CD4-positive, CD25-positive, alpha-beta regulatory T cell (primary cell): ENCODE results near the gene PLXNA4. TPM values are rescaled to one million over a fixed set of nuclear protein-coding genes. Genes with fewer than 3 reads are reported as not detected.

Source experiments
- ATAC-seq, 2 donors: fragments of 150-1000 bp; cut with Tn5 transposase; one replicate each; pipeline ENCODE4 v1.10.0; 2021; ENCODE audit warnings: low read depth in 2 of 2, moderate number of reproducible peaks in 2 of 2, moderate library complexity in 1 of 2
- DNase-seq, 3 donors: peaks; one replicate each; pipeline versions ENCODE4 v3.0.0 to v3.0.0-alpha.2; 2012 to 2022; ENCODE audit warnings: mixed read lengths in 1 of 3
- H3K27ac ChIP-seq: one replicate; pipeline ENCODE4 v1.7.0; 2013; ENCODE audit warnings: mild to moderate bottlenecking, low read length; ENCODE audit not compliant: insufficient read depth, poor library complexity, severe bottlenecking
- H3K27me3 ChIP-seq: one replicate; pipeline ENCODE4 v1.7.0; 2013; ENCODE audit warnings: low read length; ENCODE audit not compliant: control insufficient read depth, insufficient read depth
- H3K36me3 ChIP-seq: one replicate; pipeline ENCODE4 v1.7.0; 2013; ENCODE audit warnings: mild to moderate bottlenecking, low read length, moderate library complexity; ENCODE audit not compliant: control insufficient read depth, insufficient read depth
- H3K4me1 ChIP-seq: 2 replicates; pipeline ENCODE4 v1.7.0; 2013; ENCODE audit warnings: mild to moderate bottlenecking, low read length; ENCODE audit not compliant: insufficient read depth, control insufficient read depth, poor library complexity, severe bottlenecking
- H3K4me3 ChIP-seq: one replicate; pipeline ENCODE4 v1.7.0; 2013; ENCODE audit warnings: low read depth, mild to moderate bottlenecking, low read length, moderate library complexity
- H3K9me3 ChIP-seq, 2 experiments: 1 replicate in 1 of 2; 2 replicates in 1 of 2; pipeline ENCODE4 v1.7.0; 2013; ENCODE audit warnings: low read length in 2 of 2, mild to moderate bottlenecking in 1 of 2, moderate library complexity in 1 of 2; ENCODE audit not compliant: control insufficient read depth in 2 of 2
- H3K27ac Mint-ChIP-seq, 3 donors: one replicate each; pipeline ENCODE4 v1.8.0; 2020 to 2022; ENCODE audit warnings: mild to moderate bottlenecking in 3 of 3, mixed read lengths in 3 of 3, moderate library complexity in 2 of 3
- H3K27me3 Mint-ChIP-seq: one replicate; pipeline ENCODE4 v1.8.0; 2022; ENCODE audit warnings: mild to moderate bottlenecking, mixed read lengths
- H3K36me3 Mint-ChIP-seq: one replicate; pipeline ENCODE4 v1.8.0; 2020; ENCODE audit warnings: mixed read lengths
- H3K4me1 Mint-ChIP-seq, 4 donors: one replicate each; pipeline ENCODE4 v1.8.0; 2020 to 2022; ENCODE audit warnings: mixed read lengths in 4 of 4, mild to moderate bottlenecking in 1 of 4
- H3K4me3 Mint-ChIP-seq, 4 donors: one replicate each; pipeline ENCODE4 v1.8.0; 2020 to 2022; ENCODE audit warnings: mild to moderate bottlenecking in 4 of 4, mixed read lengths in 4 of 4, moderate library complexity in 3 of 4
- H3K9me3 Mint-ChIP-seq, 7 donors: one replicate each; pipeline ENCODE4 v1.8.0; 2020 to 2022; ENCODE audit warnings: mixed read lengths in 7 of 7, mild to moderate bottlenecking in 3 of 7, moderate library complexity in 2 of 7
- polyA plus RNA-seq, 4 donors: library from polyadenylated mRNA; unstranded; fragments of 300-500 nt; fragmentation: Illumina TruSeq; gene quantifications; one replicate each; pipeline ENCODE4 v1.2.3, GENCODE V29; 2021
- total RNA-seq: library from RNA; stranded (reverse); gene quantifications from one replicate; pipeline ENCODE4 v1.2.3, GENCODE V29; 2022

The PLXNA4 gene
- total and polyA plus RNA-seq, 5 donors from 2014 or later: 0.27 TPM; not detected in 4

- H3K4me3 ChIP-seq: no peak overlapping the region
- H3K4me3 Mint-ChIP-seq: no peak overlapping the region
Measured at GRCh38 chr7:132097550-132098134, 478.6 kb downstream of the PLXNA4 start.

GRCh38 chr7:132095111-132095765 lies 481.0 kb downstream of the PLXNA4 start:
- H3K27me3 Mint-ChIP-seq: no peaks in the 10 kb centered on the region

More at GRCh38 chr7:132097550-132098134, 478.6 kb downstream of the PLXNA4 start:
- no peak for DNase-seq
- H3K4me1 Mint-ChIP-seq: no peaks in the 10 kb centered on the region
- H3K27me3 Mint-ChIP-seq: no peaks in the 10 kb centered on the region
- Histone ChIP-seq H3K36me3 (no peaks in the 10 kb centered on the region), H3K27ac (no peak overlapping the region), H3K9me3 (no peaks in the 10 kb centered on the region), H3K4me1 (no peaks in the 10 kb centered on the region), H3K27me3 (no peaks in the 10 kb centered on the region)
- H3K9me3 Mint-ChIP-seq: peaks cover 0 to 3% (median 0%) of the 10 kb centered on the region in 7 donors
- no peaks in the 10 kb centered on the region for H3K36me3 Mint-ChIP-seq
- H3K27ac Mint-ChIP-seq: no peak overlapping the region
- no peak for ATAC-seq

GRCh38 chr7:132092106-132092505 lies 484.2 kb downstream of the PLXNA4 start:
- H3K4me1 Mint-ChIP-seq: no peaks in the 10 kb centered on the region
- no peak overlapping the region for H3K27ac Mint-ChIP-seq
- DNase-seq (no peak), ATAC-seq (no peak)
- H3K36me3 ChIP-seq: no peaks in the 10 kb centered on the region
- no peak overlapping the region for H3K4me3 ChIP-seq
- H3K9me3 ChIP-seq: no peaks in the 10 kb centered on the region
- no peak overlapping the region for H3K4me3 Mint-ChIP-seq
- H3K27me3 ChIP-seq: no peaks in the 10 kb centered on the region
- H3K9me3 Mint-ChIP-seq: peaks cover 0 to 3% (median 0%) of the 10 kb centered on the region in 7 donors
- H3K4me1 ChIP-seq: no peaks in the 10 kb centered on the region
- no peak overlapping the region for H3K27ac ChIP-seq
- no peaks in the 10 kb centered on the region for H3K36me3 Mint-ChIP-seq
- no peaks in the 10 kb centered on the region for H3K27me3 Mint-ChIP-seq

More at GRCh38 chr7:132095111-132095765, 481.0 kb downstream of the PLXNA4 start:
- H3K27me3 ChIP-seq: no peaks in the 10 kb centered on the region
- H3K4me1 Mint-ChIP-seq: no peaks in the 10 kb centered on the region
- H3K36me3 Mint-ChIP-seq: no peaks in the 10 kb centered on the region
- no peaks in the 10 kb centered on the region for H3K9me3 ChIP-seq
- ATAC-seq (no peak), DNase-seq (no peak)
- H3K9me3 Mint-ChIP-seq: peaks cover 0 to 3% (median 0%) of the 10 kb centered on the region in 7 donors
- H3K4me3 Mint-ChIP-seq: no peak overlapping the region
- H3K36me3 ChIP-seq: no peaks in the 10 kb centered on the region
- H3K4me3 ChIP-seq: no peak overlapping the region
- H3K27ac ChIP-seq: no peak overlapping the region
- H3K4me1 ChIP-seq: no peaks in the 10 kb centered on the region
- H3K27ac Mint-ChIP-seq: no peak overlapping the region

DNA sequence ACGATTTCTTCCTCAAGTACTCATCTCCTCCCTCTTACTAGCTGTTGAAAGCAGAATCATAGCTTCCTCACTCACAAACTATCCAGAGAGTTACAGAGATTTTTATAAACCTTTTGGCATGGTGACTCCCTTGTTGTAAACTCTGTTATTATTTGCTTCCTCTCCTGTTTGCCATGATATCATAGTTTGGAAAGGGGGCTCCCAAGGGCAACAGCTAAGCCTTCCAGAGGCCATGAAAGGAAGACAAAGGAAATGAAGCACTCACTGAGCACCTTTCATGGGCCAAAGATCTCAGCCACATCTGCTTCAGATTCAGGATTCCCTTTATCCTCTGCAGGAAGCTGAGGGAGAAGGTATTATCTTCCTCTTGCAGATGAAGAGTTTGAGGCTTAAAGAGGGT lies 484.6 kb downstream of the PLXNA4 start:
- H3K9me3 ChIP-seq: no peaks in the 10 kb centered on the region
- Mint-ChIP-seq H3K36me3 (no peaks in the 10 kb centered on the region), H3K4me3 (no peak overlapping the region), H3K9me3 (peaks cover 0 to 3% (median 0%) of the 10 kb centered on the region in 7 donors), H3K27me3 (no peaks in the 10 kb centered on the region), H3K4me1 (no peaks in the 10 kb centered on the region), H3K27ac (no peak overlapping the region)
- DNase-seq (no peak), ATAC-seq (no peak)
- no peaks in the 10 kb centered on the region for H3K27me3 ChIP-seq
- no peak overlapping the region for H3K27ac ChIP-seq
- H3K36me3 ChIP-seq: no peaks in the 10 kb centered on the region
- H3K4me1 ChIP-seq: no peaks in the 10 kb centered on the region
- no peak overlapping the region for H3K4me3 ChIP-seq

DNA sequence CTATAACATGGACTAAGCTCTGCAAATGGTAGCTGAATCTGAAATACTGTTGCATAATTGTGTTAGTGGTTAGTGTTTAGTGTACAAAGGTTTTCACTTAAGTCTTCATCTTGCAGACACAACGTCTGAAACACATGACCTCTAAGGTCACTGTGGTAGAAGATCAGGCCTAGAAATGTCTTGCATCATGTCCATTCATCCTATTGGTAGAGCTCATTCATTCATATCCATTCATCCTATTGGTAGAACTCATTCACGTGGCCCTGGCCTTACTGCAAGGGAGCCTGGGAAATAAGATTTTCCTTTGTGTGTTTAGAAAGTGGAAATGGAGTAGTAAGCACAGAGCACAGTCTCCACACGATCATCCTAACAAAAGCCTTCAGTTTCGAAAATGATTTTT lies 485.8 kb downstream of the PLXNA4 start:
- H3K4me1 Mint-ChIP-seq: no peaks in the 10 kb centered on the region
- DNase-seq: no peak
- H3K4me1 ChIP-seq: no peaks in the 10 kb centered on the region
- peaks cover under 1% of the 10 kb centered on the region for H3K27me3 Mint-ChIP-seq
- peaks cover 0 to 3% (median 0%) of the 10 kb centered on the region in 7 donors for H3K9me3 Mint-ChIP-seq
- H3K4me3 Mint-ChIP-seq: no peak overlapping the region
- H3K27me3 ChIP-seq: no peaks in the 10 kb centered on the region
- no peak overlapping the region for H3K4me3 ChIP-seq
- no peaks in the 10 kb centered on the region for H3K36me3 Mint-ChIP-seq
- ATAC-seq: no peak
- no peaks in the 10 kb centered on the region for H3K36me3 ChIP-seq
- no peak overlapping the region for H3K27ac ChIP-seq
- no peak overlapping the region for H3K27ac Mint-ChIP-seq
- H3K9me3 ChIP-seq: no peaks in the 10 kb centered on the region

DNA sequence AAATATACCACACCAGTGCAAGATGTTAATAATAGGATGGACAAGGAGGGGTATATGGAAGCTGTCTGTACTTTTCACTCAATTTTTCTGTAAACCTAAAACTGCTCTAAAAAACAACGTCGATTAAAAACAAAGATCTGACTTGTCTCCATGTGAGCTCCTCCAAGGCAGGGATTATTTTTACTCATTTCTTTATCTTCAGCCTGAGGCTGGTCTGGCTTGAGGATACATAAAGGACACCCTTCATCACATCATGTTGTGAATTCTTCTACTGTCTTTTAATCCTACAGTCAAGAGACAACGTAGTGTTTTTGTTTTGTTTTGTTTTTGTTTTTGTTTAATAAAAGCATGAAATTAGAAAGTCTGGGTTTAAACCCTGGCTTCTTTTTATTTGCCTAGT lies 486.9 kb downstream of the PLXNA4 start:
- DNase-seq (no peak), ATAC-seq (no peak)
- Mint-ChIP-seq H3K4me3 (no peak overlapping the region), H3K27me3 (peaks cover 4% of the 10 kb centered on the region), H3K36me3 (no peaks in the 10 kb centered on the region), H3K27ac (no peak overlapping the region), H3K9me3 (peaks cover 0 to 2% (median 0%) of the 10 kb centered on the region in 7 donors), H3K4me1 (no peaks in the 10 kb centered on the region)
- no peaks in the 10 kb centered on the region for H3K36me3 ChIP-seq
- no peaks in the 10 kb centered on the region for H3K27me3 ChIP-seq
- no peaks in the 10 kb centered on the region for H3K4me1 ChIP-seq
- H3K4me3 ChIP-seq: no peak overlapping the region
- no peak overlapping the region for H3K27ac ChIP-seq
- no peaks in the 10 kb centered on the region for H3K9me3 ChIP-seq

- Mint-ChIP-seq H3K36me3 (no peaks in the 10 kb centered on the region), H3K4me1 (no peaks in the 10 kb centered on the region), H3K4me3 (no peak overlapping the region), H3K27ac (no peak overlapping the region), H3K27me3 (peaks cover 4% of the 10 kb centered on the region), H3K9me3 (peaks cover 0 to 3% (median 0%) of the 10 kb centered on the region in 7 donors)
- Histone ChIP-seq H3K4me1 (no peaks in the 10 kb centered on the region), H3K36me3 (no peaks in the 10 kb centered on the region), H3K4me3 (no peak overlapping the region), H3K27ac (no peak overlapping the region), H3K27me3 (no peaks in the 10 kb centered on the region), H3K9me3 (no peaks in the 10 kb centered on the region)
- DNase-seq (no peak), ATAC-seq (no peak)
Measured at GRCh38 chr7:132087421-132087820, 488.8 kb downstream of the PLXNA4 start.
